ENCODE data around the gene SAXO2.

DNA sequence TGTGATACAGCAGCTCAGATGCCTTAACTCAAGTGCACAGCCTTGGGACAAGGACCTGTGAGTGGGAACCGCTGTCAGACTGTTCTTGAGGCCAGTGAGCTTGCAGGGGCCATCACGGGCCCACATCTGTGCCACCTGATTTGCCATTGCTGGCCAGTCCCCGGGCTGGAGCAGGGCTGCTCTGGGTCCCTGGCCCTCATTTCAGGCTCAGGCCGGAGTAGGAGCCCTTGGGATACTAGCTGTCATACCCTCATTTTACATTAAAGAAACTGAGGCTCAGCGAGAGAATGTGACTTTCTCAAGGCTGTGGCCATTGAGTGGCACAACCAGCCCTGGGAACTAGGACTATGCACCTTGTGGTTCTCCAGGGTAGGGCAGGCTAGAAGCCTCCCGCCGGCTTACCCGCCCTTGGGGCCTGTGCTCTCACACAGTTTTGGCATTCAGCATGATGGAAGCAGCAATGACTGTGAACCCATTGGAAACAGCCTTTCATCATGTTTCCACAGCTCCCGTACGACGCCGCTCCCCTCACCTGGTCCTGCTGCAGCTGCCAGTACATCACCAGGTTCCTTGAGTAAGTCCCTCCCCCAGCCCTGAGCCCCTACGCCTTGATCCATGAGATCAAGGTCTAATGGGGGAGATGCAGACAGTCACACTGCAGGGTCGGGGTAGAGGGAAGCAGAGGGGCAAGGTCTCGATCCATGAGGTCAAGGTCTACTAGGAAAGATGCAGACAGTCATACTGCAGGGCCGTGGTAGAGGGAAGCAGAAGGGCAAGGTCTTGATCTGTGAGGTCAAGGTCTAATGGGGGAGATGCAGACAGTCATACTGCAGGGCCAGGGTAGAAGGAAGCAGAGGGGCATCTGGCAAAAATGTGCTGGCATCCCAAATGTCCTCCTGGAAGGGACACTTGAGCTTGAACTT is 44.4 kb downstream of the SAXO2 start:
- TF ChIP-seq, protein P1, sequence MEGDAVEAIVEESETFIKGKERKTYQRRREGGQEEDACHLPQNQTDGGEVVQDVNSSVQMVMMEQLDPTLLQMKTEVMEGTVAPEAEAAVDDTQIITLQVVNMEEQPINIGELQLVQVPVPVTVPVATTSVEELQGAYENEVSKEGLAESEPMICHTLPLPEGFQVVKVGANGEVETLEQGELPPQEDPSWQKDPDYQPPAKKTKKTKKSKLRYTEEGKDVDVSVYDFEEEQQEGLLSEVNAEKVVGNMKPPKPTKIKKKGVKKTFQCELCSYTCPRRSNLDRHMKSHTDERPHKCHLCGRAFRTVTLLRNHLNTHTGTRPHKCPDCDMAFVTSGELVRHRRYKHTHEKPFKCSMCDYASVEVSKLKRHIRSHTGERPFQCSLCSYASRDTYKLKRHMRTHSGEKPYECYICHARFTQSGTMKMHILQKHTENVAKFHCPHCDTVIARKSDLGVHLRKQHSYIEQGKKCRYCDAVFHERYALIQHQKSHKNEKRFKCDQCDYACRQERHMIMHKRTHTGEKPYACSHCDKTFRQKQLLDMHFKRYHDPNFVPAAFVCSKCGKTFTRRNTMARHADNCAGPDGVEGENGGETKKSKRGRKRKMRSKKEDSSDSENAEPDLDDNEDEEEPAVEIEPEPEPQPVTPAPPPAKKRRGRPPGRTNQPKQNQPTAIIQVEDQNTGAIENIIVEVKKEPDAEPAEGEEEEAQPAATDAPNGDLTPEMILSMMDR (IDR thresholded peaks at IDR 0.05; ENCODE audit: low read depth, low read length): no peak
- TF ChIP-seq EZH2phosphoT487 (IDR thresholded peaks at IDR 0.05; ENCODE audit: low read depth): no peak

All from OCI-LY3 (cell line).